IMR-90 (cell line): ENCODE data around the gene PIK3R4. TPM values are rescaled to one million over a fixed set of nuclear protein-coding genes. Genes with fewer than 3 reads are reported as not detected.

Experiments used
- ATAC-seq: fragments of 200-7000 bp; cut with Tn5 transposase; 2 replicates; pipeline ENCODE4 v1.9.1; 2020; ENCODE audit warnings: low read depth, mild to moderate bottlenecking, moderate library complexity
- BruUV-seq: library from RNA; stranded (reverse); fragments of 400-500 nt; replicated peaks from 2 replicates; lab custom pipeline; 2021; lab: Mats Ljungman, UMichigan
- CTCF ChIA-PET: fragments of 300-600 bp; formaldehyde crosslinking; extraction: SDS; loops from one replicate; lab custom pipeline; 2021; ENCODE audit warnings: antibody characterized with exemption; lab: Yijun Ruan, JAX
- POLR2A ChIA-PET: fragments of 300-600 bp; sonication (Branson Sonifier 250); formaldehyde crosslinking; loops from one replicate; lab custom pipeline; 2022; ENCODE audit warnings: antibody characterized with exemption; ENCODE audit not compliant: unreplicated experiment; lab: Charles Lee
- DNase-seq: peaks from one replicate; pipeline ENCODE4 v3.0.0; 2013
- H2AFZ ChIP-seq: replicated peaks from 2 replicates; pipeline ENCODE3; 2013; ENCODE audit warnings: low read length, mild to moderate bottlenecking; ENCODE audit not compliant: poor library complexity
- H2AK5ac ChIP-seq: 2 replicates; pipeline ENCODE4 v1.6.1; 2013; ENCODE audit warnings: low read depth, low read length, inconsistent platforms
- H2AK9ac ChIP-seq: replicated peaks from 2 replicates; pipeline ENCODE3; 2013; ENCODE audit warnings: mild to moderate bottlenecking, low read depth, low read length, moderate library complexity; ENCODE audit not compliant: poor library complexity
- H2BK120ac ChIP-seq: 2 replicates; pipeline ENCODE4 v1.6.1; 2013; ENCODE audit warnings: low read depth, low read length, inconsistent platforms
- H2BK15ac ChIP-seq: 3 replicates; pipeline ENCODE4 v1.6.1; 2013; ENCODE audit warnings: low read depth, low read length, inconsistent platforms
- H2BK20ac ChIP-seq: 2 replicates; pipeline ENCODE4 v1.6.1; 2013; ENCODE audit warnings: low read depth, mild to moderate bottlenecking, inconsistent platforms, low read length, moderate library complexity
- H2BK5ac ChIP-seq: 2 replicates; pipeline ENCODE4 v1.6.1; 2013; ENCODE audit warnings: mild to moderate bottlenecking, low read depth, low read length, inconsistent platforms; ENCODE audit not compliant: poor library complexity, severe bottlenecking
- H3K14ac ChIP-seq: replicated peaks from 2 replicates; pipeline ENCODE4 v1.6.1; 2013; ENCODE audit warnings: low read depth, low read length, inconsistent platforms
- H3K18ac ChIP-seq: 2 replicates; pipeline ENCODE4 v1.6.1; 2013; ENCODE audit warnings: low read depth, low read length, control low read depth
- H3K23ac ChIP-seq: 2 replicates; pipeline ENCODE4 v1.6.1; 2013; ENCODE audit warnings: low read depth, low read length, inconsistent platforms
- H3K27ac ChIP-seq: 2 replicates; pipeline ENCODE4 v1.5.1; 2013; ENCODE audit warnings: mild to moderate bottlenecking, control low read depth, low read length; ENCODE audit not compliant: insufficient read depth
- H3K27me3 ChIP-seq: 2 replicates; pipeline ENCODE4 v1.6.1; 2013; ENCODE audit warnings: low read length; ENCODE audit not compliant: control insufficient read depth, insufficient read depth
- H3K36me3 ChIP-seq: 2 replicates; pipeline ENCODE4 v1.6.1; 2013; ENCODE audit warnings: low read length, mixed read lengths; ENCODE audit not compliant: control insufficient read depth, insufficient read depth
- H3K4ac ChIP-seq: 2 replicates; pipeline ENCODE4 v1.6.1; 2013; ENCODE audit warnings: low read depth, low read length, inconsistent platforms
- H3K4me1 ChIP-seq: 2 replicates; pipeline ENCODE4 v1.6.1; 2013; ENCODE audit warnings: low read length, mixed read lengths; ENCODE audit not compliant: control insufficient read depth, insufficient read depth
- H3K4me2 ChIP-seq: 2 replicates; pipeline ENCODE4 v1.6.1; 2013; ENCODE audit warnings: low read depth, mild to moderate bottlenecking, control low read depth, low read length, moderate library complexity
- H3K4me3 ChIP-seq: 2 replicates; pipeline ENCODE4 v1.5.1; 2013; ENCODE audit warnings: low read depth, mild to moderate bottlenecking, control low read depth, low read length, moderate library complexity; ENCODE audit not compliant: insufficient read depth
- H3K56ac ChIP-seq: 2 replicates; pipeline ENCODE4 v1.6.1; 2013; ENCODE audit warnings: low read length, inconsistent platforms; ENCODE audit not compliant: insufficient read depth; ENCODE audit errors: extremely low read depth
- H3K79me1 ChIP-seq, 2 experiments: 2 replicates each; pipeline ENCODE4 v1.6.1; 2013; ENCODE audit warnings: low read length in 2 of 2, inconsistent platforms in 1 of 2, low read depth in 1 of 2
- H3K9ac ChIP-seq: 2 replicates; pipeline ENCODE4 v1.6.1; 2013; ENCODE audit warnings: low read depth, low read length, control low read depth
- H3K9me1 ChIP-seq: 2 replicates; pipeline ENCODE4 v1.6.1; 2013; ENCODE audit warnings: low read length, inconsistent platforms; ENCODE audit not compliant: insufficient read depth
- H3K9me3 ChIP-seq: 2 replicates; pipeline ENCODE4 v1.6.1; 2013; ENCODE audit warnings: low read length; ENCODE audit not compliant: control insufficient read depth, insufficient read depth
- H4K20me1 ChIP-seq: 2 replicates; pipeline ENCODE4 v1.6.1; 2013; ENCODE audit warnings: low read length, inconsistent platforms; ENCODE audit not compliant: insufficient read depth
- H4K5ac ChIP-seq: 2 replicates; pipeline ENCODE4 v1.6.1; 2013; ENCODE audit warnings: mild to moderate bottlenecking, low read depth, low read length, control low read depth
- H4K8ac ChIP-seq, 2 experiments: 2 replicates each; pipeline ENCODE4 v1.6.1; 2013; ENCODE audit warnings: low read depth in 2 of 2, low read length in 2 of 2, control low read depth in 1 of 2, inconsistent platforms in 1 of 2
- H4K91ac ChIP-seq: 2 replicates; pipeline ENCODE4 v1.6.1; 2013; ENCODE audit warnings: low read depth, low read length, inconsistent platforms; ENCODE audit not compliant: insufficient read depth
- BHLHE40 ChIP-seq: fragments of 150-350 bp; IDR thresholded peaks from 2 replicates; pipeline ENCODE4 v1.6.1; 2016; ENCODE audit warnings: mild to moderate bottlenecking, low read depth, low read length
- CEBPB ChIP-seq: IDR thresholded peaks from 2 replicates; pipeline ENCODE4 v1.6.1; 2012; ENCODE audit warnings: low read depth, low read length, improper control_type of control experiment
- CHD1 ChIP-seq: IDR thresholded peaks from 2 replicates; pipeline ENCODE4 v1.6.1; 2012; ENCODE audit warnings: low read depth, low read length, improper control_type of control experiment
- CTCF ChIP-seq: conservative IDR thresholded peaks from 2 replicates; pipeline ENCODE4 v1.5.1; 2012; ENCODE audit warnings: mild to moderate bottlenecking, low read depth, low read length, improper control_type of control experiment
- FOS ChIP-seq: fragments of 150-350 bp; IDR thresholded peaks from 2 replicates; pipeline ENCODE4 v1.6.1; 2016; ENCODE audit warnings: low read depth, low read length
- MAFK ChIP-seq: IDR thresholded peaks from 2 replicates; pipeline ENCODE4 v1.6.1; 2012; ENCODE audit warnings: low read depth, low read length, improper control_type of control experiment
- MAZ ChIP-seq: IDR thresholded peaks from 2 replicates; pipeline ENCODE4 v1.6.1; 2012; ENCODE audit warnings: low read depth, mild to moderate bottlenecking, low read length, improper control_type of control experiment, moderate library complexity, borderline replicate concordance
- MXI1 ChIP-seq: IDR thresholded peaks from 2 replicates; pipeline ENCODE4 v1.6.1; 2012; ENCODE audit warnings: low read depth, mild to moderate bottlenecking, low read length, moderate library complexity, borderline replicate concordance
- NFE2L2 ChIP-seq: fragments of 150-350 bp; IDR thresholded peaks from 2 replicates; pipeline ENCODE4 v1.6.1; 2016; ENCODE audit warnings: low read depth, mild to moderate bottlenecking, low read length
- POLR2A ChIP-seq: IDR thresholded peaks from 2 replicates; pipeline ENCODE4 v1.6.1; 2012; ENCODE audit warnings: mild to moderate bottlenecking, low read depth, low read length
- RAD21 ChIP-seq: IDR thresholded peaks from 2 replicates; pipeline ENCODE4 v1.6.1; 2012; ENCODE audit warnings: low read length, improper control_type of control experiment
- RCOR1 ChIP-seq: IDR thresholded peaks from 2 replicates; pipeline ENCODE4 v1.6.1; 2012; ENCODE audit warnings: mild to moderate bottlenecking, low read length, improper control_type of control experiment; ENCODE audit not compliant: insufficient replicate concordance
- RFX5 ChIP-seq: IDR thresholded peaks from 2 replicates; pipeline ENCODE4 v1.8.0; 2012; ENCODE audit warnings: low read depth, mild to moderate bottlenecking, low read length, moderate library complexity
- SMC3 ChIP-seq: fragments of 150-350 bp; IDR thresholded peaks from 2 replicates; pipeline ENCODE4 v1.6.1; 2016; ENCODE audit warnings: low read depth, mild to moderate bottlenecking, antibody characterized with exemption, low read length, moderate library complexity
- USF2 ChIP-seq: fragments of 150-350 bp; IDR thresholded peaks from 2 replicates; pipeline ENCODE4 v1.6.1; 2017; ENCODE audit warnings: mild to moderate bottlenecking, antibody characterized with exemption, low read length, low read depth
- WGBS, 2 experiments: methylation state at CpG; one replicate each; pipeline versions ENCODE4 v1.1.5 to v1.1.7; 2013; ENCODE audit warnings: missing lambda C conversion rate in 2 of 2; ENCODE audit not compliant: insufficient read length in 1 of 2; ENCODE audit errors: extremely low coverage in 2 of 2; 5-methylcytosine and 5-hydroxymethylcytosine counted together
- dilution Hi-C: fragments of 300-500 bp; cut with HindIII; formaldehyde crosslinking; loops from one replicate; pipeline ENCODE4 v1.14.3; 2018; ENCODE audit warnings: low sequenced_read_pairs; ENCODE audit not compliant: unreplicated experiment
- in situ Hi-C: fragments of 300-500 bp; cut with MboI; formaldehyde crosslinking; loops from 3 replicates; pipeline ENCODE4 v1.14.3; 2019; ENCODE audit warnings: low sequenced_read_pairs, inconsistent platforms, mixed read lengths
- intact Hi-C: fragments of 100-400 bp; cut with micrococcal nuclease; formaldehyde crosslinking; loops from 2 replicates; pipeline ENCODE4 v1.10.0; 2022
- polyA plus RNA-seq, 3 experiments: library from polyadenylated mRNA; depleted of rRNA; stranded (reverse); fragments of >200 nt; gene quantifications; 2 replicates each; pipeline ENCODE4 v1.2.3, GENCODE V29; 2012; ENCODE audit warnings: low replicate concordance in 1 of 3
- total RNA-seq: library from RNA; depleted of rRNA; stranded (reverse); fragments of >200 nt; gene quantifications from 2 replicates; pipeline ENCODE4 v1.2.3, GENCODE V29; 2012
- TF ChIP-seq, protein P1 (sequence below): fragments of 150-350 bp; IDR thresholded peaks from 2 replicates; pipeline ENCODE4 v1.6.1; 2016; ENCODE audit warnings: low read depth, mild to moderate bottlenecking, low read length, moderate library complexity, borderline replicate concordance

Gene PIK3R4
- total and polyA plus RNA-seq, 2 of the 4 experiments (the other 2 are of a cell fraction), result 19.7 to 27.2 TPM

DNA sequence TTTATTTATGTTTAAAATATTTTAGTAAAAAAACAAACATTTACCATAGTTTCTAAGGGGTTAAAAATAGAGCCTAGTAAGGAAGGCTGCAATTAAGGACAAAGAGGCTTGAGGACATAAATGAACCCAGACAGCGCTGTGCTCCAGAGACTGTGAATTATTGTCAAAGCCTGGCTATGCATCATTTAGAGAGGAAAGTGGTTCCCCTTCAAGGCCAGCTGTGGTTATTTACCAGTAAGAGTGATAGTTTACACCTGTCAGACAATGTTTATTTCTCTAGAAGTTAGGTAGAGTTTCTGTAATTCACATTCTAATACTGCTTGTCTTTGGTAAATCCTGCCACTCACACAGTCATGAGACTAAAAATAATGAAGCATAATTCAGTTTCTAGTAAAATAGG, 32.4 kb upstream of the PIK3R4 start:
- H4K91ac ChIP-seq, result no peak overlapping the region
- H2BK15ac ChIP-seq, result no peak overlapping the region
- TF ChIP-seq BHLHE40, result no peak
- no peak for TF ChIP-seq SMC3
- TF ChIP-seq FOS, result no peak
- TF ChIP-seq, protein P1, sequence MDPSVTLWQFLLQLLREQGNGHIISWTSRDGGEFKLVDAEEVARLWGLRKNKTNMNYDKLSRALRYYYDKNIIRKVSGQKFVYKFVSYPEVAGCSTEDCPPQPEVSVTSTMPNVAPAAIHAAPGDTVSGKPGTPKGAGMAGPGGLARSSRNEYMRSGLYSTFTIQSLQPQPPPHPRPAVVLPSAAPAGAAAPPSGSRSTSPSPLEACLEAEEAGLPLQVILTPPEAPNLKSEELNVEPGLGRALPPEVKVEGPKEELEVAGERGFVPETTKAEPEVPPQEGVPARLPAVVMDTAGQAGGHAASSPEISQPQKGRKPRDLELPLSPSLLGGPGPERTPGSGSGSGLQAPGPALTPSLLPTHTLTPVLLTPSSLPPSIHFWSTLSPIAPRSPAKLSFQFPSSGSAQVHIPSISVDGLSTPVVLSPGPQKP, result no peak
- no peak for TF ChIP-seq MAZ
- TF ChIP-seq NFE2L2, result no peak
- TF ChIP-seq MAFK, result no peak
- no peak for TF ChIP-seq CTCF
- TF ChIP-seq RFX5, result no peak
- no peak for TF ChIP-seq POLR2A
- no peak for TF ChIP-seq CHD1
- no peak for TF ChIP-seq CEBPB
- no peak for TF ChIP-seq RAD21
- TF ChIP-seq RCOR1, result no peak
- TF ChIP-seq USF2, result no peak
- no peak for TF ChIP-seq MXI1
- DNase-seq (no peak), ATAC-seq (no peak)
- H2BK5ac ChIP-seq, result no peak overlapping the region
- H3K4ac ChIP-seq, result no peak overlapping the region
- no peak overlapping the region for H2BK120ac ChIP-seq
- H4K20me1 ChIP-seq, result no peaks in the 10 kb centered on the region
- dilution Hi-C loops (no loop called here), in situ Hi-C loops (no loop called here), intact Hi-C loops (no loop called here)
- H2AFZ ChIP-seq, result no peak overlapping the region
- H3K36me3 ChIP-seq, result no peaks in the 10 kb centered on the region
- H3K27ac ChIP-seq, result no peak overlapping the region
- no peaks in the 10 kb centered on the region for H3K79me1 ChIP-seq
- H3K27me3 ChIP-seq, result no peaks in the 10 kb centered on the region
- no peak overlapping the region for H2AK9ac ChIP-seq
- no peak overlapping the region for H2AK5ac ChIP-seq
- H3K9ac ChIP-seq, result no peak overlapping the region
- no CpG with 5 or more reads among the region's 1 CpG for WGBS, 2 experiments
- no peak overlapping the region for H3K14ac ChIP-seq
- H3K4me1 ChIP-seq, result no peaks in the 10 kb centered on the region
- no peak overlapping the region for H4K8ac ChIP-seq
- ChIA-PET CTCF (no interaction called here), POLR2A (no interaction called here)
- no peak overlapping the region for H3K23ac ChIP-seq
- no peak overlapping the region for H3K56ac ChIP-seq
- no peak overlapping the region for H3K18ac ChIP-seq
- no peak overlapping the region for H2BK20ac ChIP-seq
- BruUV-seq, result no TSS peak
- H3K9me1 ChIP-seq, result no peaks in the 10 kb centered on the region
- no peak overlapping the region for H4K5ac ChIP-seq
- no peak overlapping the region for H3K4me3 ChIP-seq
- H3K9me3 ChIP-seq, result no peaks in the 10 kb centered on the region
- no peak overlapping the region for H3K4me2 ChIP-seq
